Endothelial cell of umbilical vein (primary cell): ENCODE data around the gene SLC7A6OS.

Experiments used
- CTCF ChIP-seq, 2 donors: IDR thresholded peaks; 1 replicate in 1 of 2; 2 replicates in 1 of 2; pipeline ENCODE4 v1.5.1; 2011; ENCODE audit warnings: low read length in 2 of 2, mild to moderate bottlenecking in 2 of 2, moderate library complexity in 2 of 2, control low read depth in 1 of 2, inconsistent platforms in 1 of 2, low read depth in 1 of 2; ENCODE audit not compliant: insufficient read depth in 1 of 2; ENCODE audit errors: extremely low read depth in 1 of 2
- EZH2 ChIP-seq: IDR thresholded peaks from 2 replicates; pipeline ENCODE4 v1.6.1; 2012; ENCODE audit warnings: borderline replicate concordance, low read depth, mild to moderate bottlenecking, moderate library complexity, low read length, inconsistent platforms; ENCODE audit not compliant: severe bottlenecking
- POLR2AphosphoS5 ChIP-seq: IDR thresholded peaks from 2 replicates; pipeline ENCODE4 v1.6.1; 2012; ENCODE audit warnings: low read depth, mild to moderate bottlenecking, control low read depth, low read length, moderate library complexity; ENCODE audit not compliant: insufficient read depth

GRCh38 chr16:68348639-68349445, 38.1 kb upstream of the SLC7A6OS start:
- TF ChIP-seq CTCF (IDR thresholded peaks at IDR 0.05; ENCODE audit: extremely low read depth in 1 of 2, insufficient read depth in 1 of 2, low read depth in 1 of 2, low read length in 2 of 2) (no peak), EZH2 (no peak), POLR2AphosphoS5 (no peak)
